GM13976 (cell line): ENCODE data around the gene CD99L2.

Source experiments
- DNase-seq: peaks from one replicate; pipeline ENCODE4 v3.0.0; 2012; ENCODE audit warnings: low spot score
- in situ Hi-C: fragments of 300-500 bp; cut with MboI; formaldehyde crosslinking; loops from one replicate; pipeline ENCODE4 v1.12.0; 2022; ENCODE audit warnings: low sequenced_read_pairs, mixed read lengths, inconsistent platforms; ENCODE audit not compliant: unreplicated experiment
- TF ChIP-seq, protein P1 (sequence below): IDR thresholded peaks from 2 replicates; pipeline ENCODE4 v1.5.1; 2012; ENCODE audit warnings: borderline replicate concordance, mild to moderate bottlenecking; ENCODE audit not compliant: insufficient read depth; ENCODE audit errors: extremely low read depth, missing control alignments, control extremely low read depth

The CD99L2 gene

GRCh38 chrX:150730719-150731118 is 167.7 kb downstream of the CD99L2 start:
- in situ Hi-C loops, result no loop called here
- DNase-seq, result no peak
- TF ChIP-seq, protein P1, sequence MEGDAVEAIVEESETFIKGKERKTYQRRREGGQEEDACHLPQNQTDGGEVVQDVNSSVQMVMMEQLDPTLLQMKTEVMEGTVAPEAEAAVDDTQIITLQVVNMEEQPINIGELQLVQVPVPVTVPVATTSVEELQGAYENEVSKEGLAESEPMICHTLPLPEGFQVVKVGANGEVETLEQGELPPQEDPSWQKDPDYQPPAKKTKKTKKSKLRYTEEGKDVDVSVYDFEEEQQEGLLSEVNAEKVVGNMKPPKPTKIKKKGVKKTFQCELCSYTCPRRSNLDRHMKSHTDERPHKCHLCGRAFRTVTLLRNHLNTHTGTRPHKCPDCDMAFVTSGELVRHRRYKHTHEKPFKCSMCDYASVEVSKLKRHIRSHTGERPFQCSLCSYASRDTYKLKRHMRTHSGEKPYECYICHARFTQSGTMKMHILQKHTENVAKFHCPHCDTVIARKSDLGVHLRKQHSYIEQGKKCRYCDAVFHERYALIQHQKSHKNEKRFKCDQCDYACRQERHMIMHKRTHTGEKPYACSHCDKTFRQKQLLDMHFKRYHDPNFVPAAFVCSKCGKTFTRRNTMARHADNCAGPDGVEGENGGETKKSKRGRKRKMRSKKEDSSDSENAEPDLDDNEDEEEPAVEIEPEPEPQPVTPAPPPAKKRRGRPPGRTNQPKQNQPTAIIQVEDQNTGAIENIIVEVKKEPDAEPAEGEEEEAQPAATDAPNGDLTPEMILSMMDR, result no peak

DNA sequence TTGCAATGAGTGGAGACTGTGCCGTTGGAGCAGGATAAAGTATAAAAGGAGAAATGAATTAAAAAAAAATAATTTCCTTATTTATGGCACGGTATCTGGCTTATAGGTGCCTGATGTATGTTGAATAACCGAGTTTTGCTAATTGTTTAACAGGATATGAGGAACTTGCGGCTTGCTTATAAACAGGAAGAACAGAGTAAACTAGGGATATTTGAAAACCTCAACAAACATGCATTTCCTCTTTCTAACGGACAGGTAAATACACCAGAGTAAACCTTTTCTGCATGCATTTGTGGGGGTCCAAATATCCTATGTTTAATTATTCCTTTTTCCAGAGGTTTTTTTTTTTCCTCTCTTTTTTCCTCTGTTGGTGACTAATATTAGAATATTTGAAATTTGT is 168.5 kb downstream of the CD99L2 start:
- DNase-seq, result no peak
- in situ Hi-C loops, result no loop called here

GRCh38 chrX:150719621-150720020 is 178.8 kb downstream of the CD99L2 start:
- in situ Hi-C loops, result no loop called here
- TF ChIP-seq, protein P1, result no peak
- DNase-seq, result no peak

More for the DNA sequence above, 168.5 kb downstream of the CD99L2 start:
- TF ChIP-seq, protein P1, result no peak
